ENCODE data around the gene GLUL.

GLUL gene

DNA sequence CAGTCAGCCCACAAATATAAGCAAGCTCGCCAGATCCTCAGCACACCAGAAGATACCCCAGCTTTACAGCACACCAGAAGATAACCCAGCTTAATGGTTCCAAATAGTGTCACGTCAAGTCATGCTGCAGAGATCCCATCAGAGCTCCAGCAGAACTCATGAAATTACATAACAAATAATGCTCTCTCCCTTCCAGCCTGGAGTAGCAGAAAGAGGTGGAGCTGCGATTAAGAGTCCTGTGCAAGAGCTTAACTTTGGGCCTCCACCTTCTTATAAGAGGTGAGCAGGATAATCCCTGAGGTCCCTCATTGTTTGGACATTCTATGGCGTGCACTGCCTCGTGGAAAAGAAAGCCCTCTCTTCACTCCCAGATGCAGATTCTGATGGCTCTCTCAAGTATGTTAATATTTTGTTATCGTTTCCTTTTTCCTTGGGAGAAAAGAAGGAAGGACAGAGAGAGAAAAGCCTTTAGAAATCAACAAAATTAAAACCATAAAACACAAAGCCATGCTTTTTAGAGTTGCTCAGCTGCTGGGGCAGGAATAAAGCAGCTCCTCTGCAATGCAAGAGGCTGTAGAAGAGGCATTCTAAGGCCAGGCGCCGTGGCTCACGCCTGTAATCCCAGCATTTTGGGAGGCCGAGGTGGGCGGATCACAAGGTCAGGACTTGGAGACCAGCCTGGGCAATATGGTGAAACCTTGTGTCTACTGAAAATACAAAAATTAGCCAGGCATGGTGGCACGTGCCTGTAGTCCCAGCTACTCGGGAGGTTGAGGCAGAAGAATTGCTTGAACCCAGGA is 59.1 kb downstream of the GLUL start:
- Histone ChIP-seq H3K9me2 (ENCODE audit: low read depth, low read length) (no peaks in the 10 kb centered on the region), H3K4me2 (ENCODE audit: low read length) (no peak overlapping the region), H3K4me3 (ENCODE audit: low read depth, low read length, poor library complexity, severe bottlenecking) (no peak overlapping the region), H3K27me3 (ENCODE audit: insufficient read depth, low read length) (no peaks in the 10 kb centered on the region), H3K4me1 (ENCODE audit: insufficient read depth, low read length, severe bottlenecking) (no peaks in the 10 kb centered on the region), H4K20me1 (ENCODE audit: insufficient read depth, low read length) (no peaks in the 10 kb centered on the region), H3K9me3 (ENCODE audit: low read length) (no peaks in the 10 kb centered on the region), H3K27ac (ENCODE audit: low read depth, low read length, poor library complexity, severe bottlenecking) (no peak overlapping the region), H3K9ac (ENCODE audit: low read length) (no peak overlapping the region), H3K79me2 (ENCODE audit: insufficient read depth, low read length) (no peaks in the 10 kb centered on the region), H3F3A (ENCODE audit: insufficient read depth, low read length) (no peaks in the 10 kb centered on the region), H3K36me3 (ENCODE audit: insufficient read depth, low read length) (no peaks in the 10 kb centered on the region), H2AFZ (ENCODE audit: low read length) (no peak overlapping the region)
- TF ChIP-seq EZH2 (IDR thresholded peaks at IDR 0.05; ENCODE audit: borderline replicate concordance, low read length): no peak
- TF ChIP-seq, protein P1, sequence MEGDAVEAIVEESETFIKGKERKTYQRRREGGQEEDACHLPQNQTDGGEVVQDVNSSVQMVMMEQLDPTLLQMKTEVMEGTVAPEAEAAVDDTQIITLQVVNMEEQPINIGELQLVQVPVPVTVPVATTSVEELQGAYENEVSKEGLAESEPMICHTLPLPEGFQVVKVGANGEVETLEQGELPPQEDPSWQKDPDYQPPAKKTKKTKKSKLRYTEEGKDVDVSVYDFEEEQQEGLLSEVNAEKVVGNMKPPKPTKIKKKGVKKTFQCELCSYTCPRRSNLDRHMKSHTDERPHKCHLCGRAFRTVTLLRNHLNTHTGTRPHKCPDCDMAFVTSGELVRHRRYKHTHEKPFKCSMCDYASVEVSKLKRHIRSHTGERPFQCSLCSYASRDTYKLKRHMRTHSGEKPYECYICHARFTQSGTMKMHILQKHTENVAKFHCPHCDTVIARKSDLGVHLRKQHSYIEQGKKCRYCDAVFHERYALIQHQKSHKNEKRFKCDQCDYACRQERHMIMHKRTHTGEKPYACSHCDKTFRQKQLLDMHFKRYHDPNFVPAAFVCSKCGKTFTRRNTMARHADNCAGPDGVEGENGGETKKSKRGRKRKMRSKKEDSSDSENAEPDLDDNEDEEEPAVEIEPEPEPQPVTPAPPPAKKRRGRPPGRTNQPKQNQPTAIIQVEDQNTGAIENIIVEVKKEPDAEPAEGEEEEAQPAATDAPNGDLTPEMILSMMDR (IDR thresholded peaks at IDR 0.05; ENCODE audit: low read length): no peak

Data from OCI-LY1 (cell line).